Measurements from ENCODE around the gene EDN1.

DNA sequence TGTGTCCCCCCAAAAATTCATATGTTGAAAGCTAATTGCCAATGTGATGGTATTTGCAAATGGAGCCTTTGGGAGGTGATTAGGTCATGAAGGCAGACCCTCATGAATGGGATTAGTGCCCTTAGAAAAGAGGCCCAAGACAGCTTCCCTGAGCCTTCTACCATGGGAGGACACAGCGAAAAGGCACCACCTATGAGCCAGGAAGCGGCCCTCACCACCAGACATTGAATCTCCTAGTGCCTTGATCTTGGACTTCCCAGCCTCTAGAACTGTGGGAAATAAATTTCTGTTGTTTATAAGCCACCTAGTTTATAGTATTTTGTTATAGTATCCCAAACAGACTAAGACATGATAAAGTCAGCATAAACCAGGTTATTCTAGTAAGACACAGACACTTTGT lies 18.9 kb downstream of the EDN1 start:
- TF ChIP-seq POLR2A (IDR thresholded peaks at IDR 0.05), result no peak
- TF ChIP-seq, protein P1, sequence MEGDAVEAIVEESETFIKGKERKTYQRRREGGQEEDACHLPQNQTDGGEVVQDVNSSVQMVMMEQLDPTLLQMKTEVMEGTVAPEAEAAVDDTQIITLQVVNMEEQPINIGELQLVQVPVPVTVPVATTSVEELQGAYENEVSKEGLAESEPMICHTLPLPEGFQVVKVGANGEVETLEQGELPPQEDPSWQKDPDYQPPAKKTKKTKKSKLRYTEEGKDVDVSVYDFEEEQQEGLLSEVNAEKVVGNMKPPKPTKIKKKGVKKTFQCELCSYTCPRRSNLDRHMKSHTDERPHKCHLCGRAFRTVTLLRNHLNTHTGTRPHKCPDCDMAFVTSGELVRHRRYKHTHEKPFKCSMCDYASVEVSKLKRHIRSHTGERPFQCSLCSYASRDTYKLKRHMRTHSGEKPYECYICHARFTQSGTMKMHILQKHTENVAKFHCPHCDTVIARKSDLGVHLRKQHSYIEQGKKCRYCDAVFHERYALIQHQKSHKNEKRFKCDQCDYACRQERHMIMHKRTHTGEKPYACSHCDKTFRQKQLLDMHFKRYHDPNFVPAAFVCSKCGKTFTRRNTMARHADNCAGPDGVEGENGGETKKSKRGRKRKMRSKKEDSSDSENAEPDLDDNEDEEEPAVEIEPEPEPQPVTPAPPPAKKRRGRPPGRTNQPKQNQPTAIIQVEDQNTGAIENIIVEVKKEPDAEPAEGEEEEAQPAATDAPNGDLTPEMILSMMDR (IDR thresholded peaks at IDR 0.05), result no peak
